Effector memory CD8-positive, alpha-beta T cell (primary cell): ENCODE results near the gene CLIC2.

Experiments
- ATAC-seq: fragments of 150-1000 bp; cut with Tn5 transposase; replicated peaks from 2 replicates; pipeline ENCODE4 v1.10.0; 2021; ENCODE audit warnings: mild to moderate bottlenecking, moderate library complexity
- DNase-seq, 3 experiments: peaks; one replicate each; pipeline ENCODE4 v3.0.0; 2021
- H3K27ac Mint-ChIP-seq, 2 donors: one replicate each; pipeline ENCODE4 v1.8.0; 2022; ENCODE audit warnings: mild to moderate bottlenecking in 2 of 2, mixed read lengths in 2 of 2, moderate library complexity in 2 of 2
- H3K27me3 Mint-ChIP-seq, 2 donors: one replicate each; pipeline ENCODE4 v1.8.0; 2022; ENCODE audit warnings: mixed read lengths in 2 of 2
- H3K36me3 Mint-ChIP-seq: one replicate; pipeline ENCODE4 v1.8.0; 2022; ENCODE audit warnings: mild to moderate bottlenecking, moderate library complexity, mixed read lengths; ENCODE audit not compliant: insufficient read depth
- H3K4me1 Mint-ChIP-seq, 2 donors: one replicate each; pipeline ENCODE4 v1.8.0; 2022; ENCODE audit warnings: low read depth in 2 of 2, mixed read lengths in 2 of 2
- H3K4me3 Mint-ChIP-seq, 2 donors: one replicate each; pipeline ENCODE4 v1.8.0; 2022; ENCODE audit warnings: mild to moderate bottlenecking in 2 of 2, mixed read lengths in 2 of 2, moderate library complexity in 2 of 2
- H3K9me3 Mint-ChIP-seq, 2 donors: one replicate each; pipeline ENCODE4 v1.8.0; 2022; ENCODE audit warnings: mixed read lengths in 2 of 2

Gene CLIC2

GRCh38 chrX:155237719-155238118 is 96.7 kb downstream of the CLIC2 start:
- peak overlapping the region; percentile 29 to 34 for H3K27ac Mint-ChIP-seq
- peaks cover 0 to 19% of the 10 kb centered on the region in 2 donors for H3K4me1 Mint-ChIP-seq
- H3K9me3 Mint-ChIP-seq, result no peaks in the 10 kb centered on the region
- H3K36me3 Mint-ChIP-seq, result peaks cover 25% of the 10 kb centered on the region
- no peaks in the 10 kb centered on the region for H3K27me3 Mint-ChIP-seq
- H3K4me3 Mint-ChIP-seq, result no peak overlapping the region
- no peak for DNase-seq
- ATAC-seq, result no peak

GRCh38 chrX:155235891-155236290 is 98.5 kb downstream of the CLIC2 start:
- no peak for ATAC-seq
- peaks cover 31% of the 10 kb centered on the region for H3K36me3 Mint-ChIP-seq
- H3K4me3 Mint-ChIP-seq, result no peak overlapping the region
- H3K27ac Mint-ChIP-seq, result no peak overlapping the region
- H3K9me3 Mint-ChIP-seq, result no peaks in the 10 kb centered on the region
- peaks cover 3 to 24% of the 10 kb centered on the region in 2 donors for H3K4me1 Mint-ChIP-seq
- no peaks in the 10 kb centered on the region for H3K27me3 Mint-ChIP-seq
- no peak for DNase-seq

DNA sequence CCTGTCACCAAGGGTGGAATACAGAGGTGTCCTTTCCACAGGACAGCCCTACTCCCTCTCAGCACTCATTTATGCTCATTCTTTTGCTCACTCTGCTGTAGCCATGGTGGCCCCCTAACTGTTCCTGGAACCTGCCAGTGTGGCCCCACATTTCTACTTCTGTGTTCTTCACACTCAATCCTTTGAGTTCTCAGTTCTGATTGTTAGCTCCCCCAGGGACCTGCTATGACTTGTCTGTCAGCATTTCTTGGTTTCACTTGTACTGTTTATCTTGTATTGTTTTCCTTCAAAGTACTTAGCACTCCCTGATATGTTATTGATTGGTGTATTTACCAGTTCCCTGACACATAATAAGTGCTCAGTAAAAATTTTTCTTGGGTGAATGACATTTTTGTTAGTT is 103.3 kb downstream of the CLIC2 start:
- H3K9me3 Mint-ChIP-seq, result no peaks in the 10 kb centered on the region
- H3K27me3 Mint-ChIP-seq, result no peaks in the 10 kb centered on the region
- peaks cover 4 to 23% of the 10 kb centered on the region in 2 donors for H3K4me1 Mint-ChIP-seq
- no peak overlapping the region for H3K4me3 Mint-ChIP-seq
- DNase-seq (no peak), ATAC-seq (no peak)
- peaks cover 45% of the 10 kb centered on the region for H3K36me3 Mint-ChIP-seq
- peak overlapping the region; percentile 27 to 32 for H3K27ac Mint-ChIP-seq
